ENCODE measurements around the gene CSHL1.
"Not testable (repeated sequence)": the region's sequence is repeated elsewhere in the genome, so short reads cannot be mapped to it uniquely, and the experiment has no call there.

Gene CSHL1

DNA sequence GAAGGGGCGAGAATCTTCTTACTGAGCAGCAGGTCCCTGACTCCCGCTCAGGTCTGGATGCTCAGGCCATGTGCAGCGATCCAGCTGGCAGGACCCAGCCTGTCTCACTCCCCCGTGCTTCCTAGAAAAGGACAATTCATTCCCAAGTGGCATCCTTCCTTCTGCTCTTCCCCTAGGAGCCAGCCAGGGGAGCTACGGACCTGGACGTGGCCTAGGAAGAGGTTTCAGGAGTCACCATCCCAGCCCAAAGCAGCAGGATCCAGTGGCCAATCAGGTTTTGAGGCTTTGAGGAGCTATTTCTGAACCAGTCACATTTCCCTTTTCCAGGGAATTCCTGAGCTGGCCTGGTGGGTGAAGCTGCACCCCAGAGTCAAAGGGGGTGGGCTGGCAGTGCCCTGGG is 28.8 kb upstream of the CSHL1 start:
- DNase-seq, result no peak

DNA sequence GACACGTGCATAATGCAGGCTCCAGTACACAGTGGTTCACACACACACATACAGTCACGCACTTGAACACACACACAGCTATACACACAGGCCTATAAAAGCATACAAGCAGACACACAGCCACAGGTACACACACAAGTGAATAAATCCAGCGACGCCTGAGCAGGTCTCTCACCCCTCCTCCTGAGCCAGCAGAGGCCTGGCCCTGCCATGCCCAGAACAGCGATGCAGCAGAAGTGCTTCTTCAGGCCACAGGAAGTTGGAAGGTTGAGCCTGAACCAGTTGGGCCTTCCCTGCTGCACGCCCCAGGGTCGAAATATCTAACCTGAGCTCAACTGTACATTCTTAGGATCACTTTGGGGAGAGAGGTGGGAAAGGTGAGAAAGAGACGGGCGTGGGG is 28.3 kb upstream of the CSHL1 start:
- no peak for DNase-seq

GRCh38 chr17:63937920-63938319 is 26.9 kb upstream of the CSHL1 start:
- DNase-seq, result no peak

DNA sequence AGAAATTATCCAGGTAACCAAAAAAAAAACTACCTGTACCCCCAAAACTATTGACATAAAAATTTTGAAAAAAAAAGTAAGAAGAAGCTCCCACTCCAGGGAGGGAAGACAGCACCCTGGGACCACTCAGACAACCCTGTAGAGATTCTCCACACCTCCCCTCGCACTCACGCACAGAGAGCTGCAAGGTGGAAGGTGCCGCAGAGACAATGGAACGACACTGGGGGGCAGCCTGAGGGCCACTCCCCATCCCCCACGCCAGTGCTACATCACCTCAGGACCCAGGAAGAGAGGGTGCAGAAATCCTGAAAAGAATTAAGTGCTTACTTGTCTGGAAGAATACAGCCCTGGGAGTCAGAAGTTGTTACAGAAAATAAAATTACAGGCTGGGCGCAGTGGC is 26.3 kb upstream of the CSHL1 start:
- no peak for DNase-seq

GRCh38 chr17:63934183-63935112 is 23.4 kb upstream of the CSHL1 start:
- no peak for DNase-seq

DNA sequence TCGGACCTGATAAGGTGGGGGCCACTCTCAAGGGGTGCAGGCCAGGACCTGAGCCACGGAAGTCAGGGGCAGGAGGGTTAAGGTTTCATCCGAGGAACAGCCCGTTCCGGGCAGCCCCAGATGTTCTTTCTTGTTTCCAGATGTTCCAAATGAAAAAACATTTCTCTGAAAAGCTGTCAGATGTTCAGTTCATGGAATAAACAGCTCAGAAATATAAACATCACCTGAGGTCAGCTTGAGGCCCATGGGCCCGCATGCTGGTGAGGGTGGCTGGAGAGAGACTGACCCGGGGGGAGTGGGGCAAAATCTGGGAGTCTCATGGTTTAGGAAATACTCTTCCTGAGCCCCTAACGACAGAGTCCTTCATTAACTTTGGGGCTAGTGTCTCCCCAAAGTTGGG is 22.5 kb upstream of the CSHL1 start:
- DNase-seq, result no peak

GRCh38 chr17:63932721-63933120 is 21.7 kb upstream of the CSHL1 start:
- DNase-seq, result no peak

- no peak for DNase-seq
These were observed 21.0 kb upstream of the CSHL1 start, which contains the start of gene CD79B for GRCh38 chr17:63931981-63932561. TSS of gene CD79B (minus strand) at chr17:63932331. CDS start at chr17:63932261, 70 bp downstream.

DNA sequence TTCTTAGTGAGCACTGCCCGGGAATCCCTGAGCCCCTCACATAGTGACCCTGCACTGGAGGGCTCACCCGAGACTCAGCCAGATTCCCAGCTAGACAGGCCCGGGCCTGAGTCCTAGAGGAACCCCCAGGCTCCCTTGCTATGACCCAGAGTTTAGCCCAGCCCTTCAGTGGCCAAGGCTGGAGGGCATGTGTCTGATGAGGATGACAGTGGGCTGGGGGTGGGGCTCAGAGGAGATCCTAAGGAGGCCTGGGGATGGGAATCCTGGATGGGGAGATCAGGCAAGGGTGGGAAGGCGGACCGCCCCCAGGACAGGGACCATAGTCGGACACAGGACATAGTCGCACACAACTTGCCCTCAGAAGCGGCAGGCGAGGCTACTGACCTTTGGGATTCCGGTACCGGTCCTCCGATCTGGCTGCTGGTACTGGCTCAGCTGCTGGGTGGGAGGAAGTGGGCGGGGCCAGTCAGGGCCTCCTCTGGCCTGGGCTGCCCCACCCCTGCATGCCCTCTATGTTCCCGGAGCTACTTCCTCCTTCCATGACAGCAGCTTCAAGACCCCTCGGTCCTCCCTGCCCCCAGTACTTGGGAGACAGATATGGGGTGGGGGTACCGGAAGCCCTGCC is 20.0 kb upstream of the CSHL1 start:
- no peak for DNase-seq

GRCh38 chr17:63929860-63930766 is 19.1 kb upstream of the CSHL1 start:
- no peak for DNase-seq

- DNase-seq, result no peak
These were observed 18.1 kb upstream of the CSHL1 start for GRCh38 chr17:63928966-63929695.

DNA sequence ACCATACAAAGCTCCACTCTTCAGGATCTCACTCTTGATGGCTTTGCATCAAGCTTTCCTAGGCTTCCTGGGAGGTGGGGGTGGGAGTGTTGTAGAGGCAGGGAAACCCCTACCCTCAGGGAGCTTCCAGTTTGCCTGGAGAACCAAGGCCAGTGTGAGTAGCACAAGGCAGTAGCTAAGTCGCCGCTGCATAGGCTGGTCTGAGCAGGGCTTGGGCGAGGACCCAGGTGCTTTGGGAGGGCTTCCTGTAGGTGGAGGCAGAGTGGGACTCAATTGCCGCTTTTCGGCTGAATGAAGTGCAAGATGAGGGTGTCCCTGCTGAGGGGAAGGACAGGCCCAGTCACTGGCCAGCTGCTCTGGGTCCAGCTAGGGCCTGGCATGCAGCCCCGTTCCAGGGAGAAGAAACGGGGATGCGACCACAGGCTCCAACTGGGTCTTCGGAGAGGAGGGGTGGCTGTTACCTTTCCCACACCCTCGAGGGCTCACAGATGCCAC is 17.2 kb upstream of the CSHL1 start:
- no peak for DNase-seq

DNA sequence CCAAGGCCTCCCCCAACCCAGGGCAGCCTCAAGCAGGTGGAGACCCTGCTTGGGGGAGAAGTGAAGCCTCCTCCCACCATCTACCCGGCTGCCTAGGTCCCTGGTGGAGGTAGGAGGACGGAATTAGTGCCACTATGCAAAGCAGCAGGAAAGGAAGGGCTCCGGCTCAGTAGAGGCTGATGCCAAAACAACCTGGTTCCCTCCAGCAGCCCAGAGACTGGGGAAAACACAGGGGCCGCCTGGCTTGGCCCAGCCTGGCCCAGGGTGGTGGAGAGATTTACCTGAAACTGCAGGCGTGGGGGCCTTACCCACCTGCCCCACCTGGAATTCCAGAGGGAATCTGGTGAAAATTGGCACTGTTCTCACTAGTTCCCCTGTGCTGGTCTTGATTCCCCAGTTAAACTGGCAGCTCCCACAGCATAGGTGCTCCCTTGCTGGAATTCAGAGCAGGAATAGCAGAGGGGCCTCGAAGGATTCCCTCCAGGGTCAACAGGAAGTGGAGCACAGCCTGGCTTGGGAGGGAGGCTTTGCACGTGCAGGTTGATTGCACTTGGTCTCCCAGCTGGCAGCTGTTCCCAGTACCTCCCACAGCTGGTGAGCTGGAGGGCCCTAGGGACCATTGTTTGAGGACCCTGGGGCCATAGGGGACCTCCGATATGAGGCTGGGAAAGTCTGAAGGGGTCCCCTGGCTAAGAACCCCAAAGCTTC is 16.6 kb upstream of the CSHL1 start:
- DNase-seq, result no peak

- DNase-seq, result no peak
These were observed 15.1 kb upstream of the CSHL1 start for GRCh38 chr17:63926164-63926563.

DNA sequence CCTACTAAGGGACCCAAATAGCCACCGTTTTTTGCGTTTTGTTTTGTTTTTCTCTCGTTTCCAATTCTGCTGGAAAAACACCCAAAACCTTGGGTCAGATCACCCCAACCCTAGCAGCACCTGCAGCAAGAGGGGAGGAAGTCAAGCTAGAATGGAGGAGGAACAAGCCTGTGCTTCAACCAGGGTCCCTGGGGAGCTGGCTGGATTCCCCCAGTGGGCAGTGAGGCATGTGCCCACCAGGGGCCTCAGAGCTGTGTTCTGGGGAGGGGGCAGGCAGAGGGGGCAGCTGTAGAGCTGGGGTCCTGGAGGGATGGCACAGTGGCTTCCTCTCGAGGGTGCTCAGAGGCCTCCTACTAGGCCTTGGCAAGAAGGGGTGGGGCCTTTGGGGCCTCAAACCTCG is 14.6 kb upstream of the CSHL1 start:
- no peak for DNase-seq

GRCh38 chr17:63922402-63922801 is 11.3 kb upstream of the CSHL1 start:
- DNase-seq, result not testable (repeated sequence)

DNA sequence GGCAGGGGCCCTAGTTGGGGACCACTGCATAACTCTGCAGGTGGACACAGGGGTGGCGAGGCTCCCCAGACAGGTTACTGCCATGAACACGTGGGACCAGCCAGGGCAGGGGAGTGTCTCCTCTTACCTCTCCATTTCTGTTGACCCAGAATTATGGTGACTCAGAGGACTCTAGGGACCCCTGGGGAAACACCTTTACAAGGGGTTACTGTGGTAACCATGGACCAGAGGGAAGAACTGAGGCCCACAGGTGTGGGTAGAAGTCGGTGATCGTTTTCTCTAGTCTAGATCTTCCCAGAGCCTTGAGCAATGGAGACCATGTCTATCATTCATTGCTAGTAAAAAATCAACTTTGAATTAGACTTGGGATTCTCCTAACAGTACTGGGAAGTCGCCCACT is 9.7 kb upstream of the CSHL1 start:
- not testable (repeated sequence) for DNase-seq

GRCh38 chr17:63920050-63920449 is 9.0 kb upstream of the CSHL1 start:
- DNase-seq, result not testable (repeated sequence)

GRCh38 chr17:63919311-63919723 is 8.3 kb upstream of the CSHL1 start:
- no peak for DNase-seq

DNA sequence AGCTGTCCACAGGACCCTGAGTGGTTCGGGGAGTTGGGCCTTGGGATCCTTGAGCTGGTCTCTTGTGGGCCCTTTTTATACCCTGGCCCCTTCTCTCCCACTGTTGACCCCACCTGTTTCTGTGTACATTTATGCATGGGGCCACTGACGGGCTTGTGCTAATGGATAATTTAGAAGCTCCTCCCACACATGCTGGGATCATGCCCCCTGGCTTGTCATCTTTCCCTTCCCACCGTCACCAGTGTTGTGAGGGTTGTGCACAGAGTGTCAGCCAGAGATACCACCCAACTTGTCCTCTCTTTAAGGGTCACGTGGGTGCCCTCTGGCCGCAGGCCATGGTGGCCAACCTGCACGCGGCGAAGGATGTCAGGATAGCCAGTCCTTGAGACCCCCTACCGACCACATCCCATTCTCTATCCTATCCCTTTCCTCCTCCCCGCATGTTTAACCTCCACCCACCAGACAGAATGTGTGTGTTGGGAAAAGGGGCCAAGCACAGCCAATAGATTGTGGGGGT is 7.8 kb upstream of the CSHL1 start, which contains the start of gene GH1:
GH1 (minus strand) TSS at position 51 of the 517 bp plus-strand sequence. CDS start 63 bp downstream, outside the sequence.
- DNase-seq, result not testable (repeated sequence)

DNA sequence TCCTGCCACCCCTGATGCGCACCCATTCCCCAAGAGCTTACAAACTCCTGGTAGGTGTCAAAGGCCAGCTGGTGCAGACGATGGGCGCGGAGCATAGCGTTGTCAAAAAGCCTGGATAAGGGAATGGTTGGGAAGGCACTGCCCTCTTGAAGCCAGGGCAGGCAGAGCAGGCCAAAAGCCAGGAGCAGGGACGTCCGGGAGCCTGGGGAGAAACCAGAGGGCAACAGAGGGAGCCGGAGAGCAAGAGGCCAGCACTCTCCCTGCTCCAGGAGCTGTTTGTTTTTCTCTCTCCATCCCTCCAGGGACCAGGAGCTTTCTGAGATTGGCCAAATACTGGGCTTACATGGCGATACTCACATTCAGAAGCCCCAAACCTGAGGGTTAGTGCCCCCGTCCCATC is 7.2 kb upstream of the CSHL1 start:
- no peak for DNase-seq
